Middle frontal gyrus (tissue), 1 donor: Measurements from ENCODE around the gene CCM2.
"Not testable (repeated sequence)": the region's sequence is repeated elsewhere in the genome, so short reads cannot be mapped to it uniquely, and the experiment has no call there.

Source experiments
- DNase-seq: peaks from one replicate; pipeline ENCODE4 v3.0.0-alpha.2; 2015; ENCODE audit warnings: low spot score; ENCODE audit errors: extremely low spot score

The CCM2 gene

DNA sequence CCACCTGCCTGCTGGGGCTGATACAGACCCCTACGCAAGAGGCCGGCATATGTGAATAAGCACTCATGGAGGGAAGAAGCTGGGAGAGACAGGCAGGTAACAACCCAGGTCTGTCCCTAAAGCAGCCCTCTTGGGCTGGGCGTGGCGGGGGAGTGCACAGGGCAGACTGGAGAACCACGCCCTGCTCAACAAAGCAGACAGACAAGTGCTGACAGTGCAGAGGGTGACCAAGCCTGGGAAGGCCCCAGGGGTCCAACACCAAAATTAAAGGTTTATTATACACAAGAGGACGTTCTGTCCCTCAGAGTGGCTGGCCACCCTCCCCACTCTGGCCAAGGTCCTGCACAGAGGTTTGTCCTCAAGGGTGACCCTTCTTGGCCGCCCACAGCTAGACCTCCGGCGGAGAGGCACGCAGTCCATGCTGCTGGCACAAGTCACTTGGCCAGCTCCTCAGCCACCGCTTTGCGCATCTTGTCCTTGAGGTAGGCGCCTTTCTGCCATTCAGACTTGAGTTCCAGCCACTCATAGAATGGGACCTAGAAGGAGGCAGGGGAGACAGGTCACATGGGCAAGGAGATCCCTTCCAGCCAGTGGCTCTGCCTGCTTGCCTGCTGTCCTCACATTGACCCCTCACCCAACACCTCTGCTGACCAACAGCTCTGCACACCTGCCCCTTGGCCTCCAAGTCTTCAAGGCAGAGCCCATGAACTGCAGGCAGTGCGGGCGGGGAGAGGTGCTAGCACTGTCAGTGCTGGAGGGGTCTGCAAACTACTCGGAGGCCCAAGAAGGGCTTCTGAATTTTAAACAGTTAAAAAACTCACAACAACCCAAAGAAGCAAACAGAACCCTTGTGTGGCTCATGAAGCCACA lies 100.1 kb downstream of the CCM2 start:
- no peak for DNase-seq

- no peak for DNase-seq
Observed at GRCh38 chr7:45100761-45101480, 100.9 kb downstream of the CCM2 start.

- DNase-seq, result no peak
Observed at GRCh38 chr7:45101748-45102147, 101.7 kb downstream of the CCM2 start.

- no peak for DNase-seq
Observed at GRCh38 chr7:45102785-45103712, 103.0 kb downstream of the CCM2 start.

DNA sequence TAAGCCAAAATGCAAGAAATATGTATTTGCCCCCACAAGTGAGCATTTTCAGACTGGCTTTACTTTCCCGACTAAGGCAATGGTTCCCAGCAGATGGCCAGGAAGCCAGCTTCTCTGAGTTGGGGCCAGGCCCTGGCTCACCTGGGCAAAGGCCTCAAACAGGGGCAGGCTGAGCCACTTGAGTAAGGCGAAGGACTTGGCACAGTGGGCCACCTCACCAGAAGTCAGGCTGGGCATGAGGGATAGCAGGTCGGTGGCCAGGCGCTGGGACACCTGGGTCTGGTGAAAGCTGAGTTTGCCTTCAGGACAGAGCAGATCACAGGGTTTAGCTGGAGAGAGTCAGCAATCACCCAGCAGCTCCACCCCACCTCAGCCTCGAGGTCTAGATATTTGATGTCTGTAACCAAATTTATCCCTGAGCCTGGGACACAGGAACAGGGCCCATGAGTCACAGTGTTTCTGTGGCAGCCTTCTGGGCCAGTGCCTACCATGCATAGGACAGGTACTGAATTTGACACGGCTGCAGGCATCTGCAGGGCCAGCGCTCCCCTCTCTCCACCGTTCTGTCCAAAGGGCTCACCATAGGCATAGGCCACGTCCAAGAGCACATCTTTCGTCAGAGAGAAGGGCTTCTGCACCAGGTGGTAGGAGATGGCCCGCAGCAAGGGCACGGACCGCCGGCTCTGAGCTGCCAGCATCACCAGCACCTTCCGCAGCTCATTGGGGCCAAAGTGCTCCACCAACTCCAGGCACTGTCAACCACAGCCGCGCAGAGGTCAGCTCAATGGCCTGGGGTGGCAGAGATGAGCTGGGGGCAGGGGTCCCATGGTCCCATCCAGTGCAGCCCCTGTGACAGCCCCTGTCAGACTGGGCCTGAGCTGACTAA lies 104.2 kb downstream of the CCM2 start:
- DNase-seq, result no peak

DNA sequence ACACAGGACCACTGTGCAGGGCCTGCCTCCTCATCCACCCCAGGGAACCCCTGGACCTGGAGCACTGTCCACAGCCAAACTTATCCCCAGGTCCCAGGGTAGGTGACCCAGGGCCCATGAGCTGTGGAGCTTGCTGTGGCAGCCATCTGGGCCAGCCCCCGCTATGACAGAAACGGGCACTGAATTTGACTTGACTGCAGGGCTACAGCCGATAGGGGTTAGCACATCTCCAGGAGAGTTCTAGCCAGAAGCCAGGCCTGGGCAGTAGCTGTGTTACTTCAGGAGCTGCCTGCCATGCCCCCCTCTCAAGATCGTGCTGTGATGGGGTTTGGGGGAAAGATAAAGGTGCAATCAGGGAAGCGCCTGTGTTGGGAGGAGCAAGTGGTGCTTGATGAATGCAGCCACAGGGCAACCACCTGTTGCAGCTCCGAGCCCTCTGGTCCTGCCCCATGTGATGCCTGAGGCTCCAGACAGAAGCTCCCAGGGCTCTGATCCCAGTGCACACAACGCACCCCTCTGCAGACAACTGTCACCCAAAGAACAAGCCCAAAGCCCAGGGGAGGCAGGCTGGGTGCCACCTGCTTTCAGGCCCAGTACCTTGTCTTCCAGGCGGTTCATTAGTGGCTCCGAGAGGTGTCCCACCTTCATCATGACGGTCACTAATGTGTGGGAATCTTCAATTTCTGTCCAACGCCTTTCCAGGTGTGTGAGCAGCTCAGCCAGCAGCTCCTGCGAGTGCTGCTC lies 105.0 kb downstream of the CCM2 start:
- DNase-seq, result no peak

- no peak for DNase-seq
Observed at GRCh38 chr7:45105588-45106188, 105.7 kb downstream of the CCM2 start.

GRCh38 chr7:45106820-45107219 lies 106.8 kb downstream of the CCM2 start:
- no peak for DNase-seq

DNA sequence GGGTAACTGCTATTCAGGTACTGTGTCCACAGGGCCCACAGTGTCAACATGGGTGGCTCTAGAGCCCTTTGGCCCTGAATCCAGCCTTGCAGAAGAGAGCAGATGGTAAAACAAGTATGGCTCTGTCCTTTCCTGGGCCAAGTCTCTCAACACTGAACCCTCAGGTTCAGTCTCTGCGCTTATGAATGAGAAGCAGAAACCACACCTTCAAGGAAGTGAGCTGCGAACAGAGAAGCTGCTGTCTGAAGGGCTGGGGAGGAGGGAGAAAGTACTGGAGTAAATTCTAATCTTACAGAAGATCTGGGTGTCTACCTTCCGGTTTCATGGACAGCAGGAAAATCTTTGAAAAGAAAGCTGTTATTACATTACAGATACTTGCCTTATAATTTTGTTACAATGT lies 107.4 kb downstream of the CCM2 start:
- DNase-seq, result no peak

- DNase-seq, result no peak
Observed at GRCh38 chr7:45108863-45109262, 108.9 kb downstream of the CCM2 start.

DNA sequence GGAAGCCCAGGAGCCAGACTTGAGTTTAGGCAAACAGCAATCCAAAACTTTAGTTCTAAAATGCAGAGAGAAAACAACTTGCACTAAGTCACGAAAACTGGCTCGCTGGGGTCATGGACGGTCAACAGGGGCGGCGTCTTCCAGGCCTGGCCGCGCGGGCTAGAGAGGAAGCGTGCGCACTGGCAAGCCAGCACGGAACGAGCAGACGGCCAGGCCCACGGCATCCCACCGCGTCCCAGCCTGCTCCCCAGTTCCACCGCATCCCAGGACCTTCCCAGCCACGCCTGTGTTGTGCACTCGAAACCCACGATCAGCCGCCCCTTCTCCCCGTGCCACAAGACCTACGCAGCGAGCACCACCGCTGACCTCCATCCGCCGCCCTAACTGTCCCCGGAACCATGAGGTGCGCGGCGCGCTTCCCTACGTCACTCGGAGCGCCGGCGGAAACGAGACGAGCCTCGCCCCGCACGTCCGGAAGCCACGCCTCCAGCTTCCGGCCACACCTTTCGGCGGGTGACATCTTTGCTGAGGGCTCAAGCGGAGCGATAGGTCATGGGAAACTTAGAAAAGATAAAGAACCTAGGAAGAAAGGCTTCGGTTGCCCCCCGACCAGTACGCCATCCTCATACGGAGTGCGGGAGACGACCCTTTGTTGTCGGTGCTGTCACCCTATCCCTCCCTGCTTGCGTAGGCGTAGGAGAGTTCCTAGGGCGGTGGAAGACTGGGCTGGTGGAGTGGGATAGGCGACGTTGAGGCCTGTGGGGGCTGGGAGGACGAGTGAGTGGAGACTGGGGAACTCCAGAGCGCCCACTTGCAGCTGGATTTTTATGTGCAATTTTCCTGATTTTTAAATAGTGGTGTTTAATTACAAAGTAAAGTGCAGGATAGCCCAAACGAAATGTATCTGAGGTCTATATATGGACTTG lies 111.6 kb downstream of the CCM2 start, which contains the start of gene TBRG4:
Gene TBRG4, minus strand, starts transcription at position 400 of the 926 bp plus-strand sequence. CDS start 2,460 bp downstream, outside the sequence.
- DNase-seq, result peak; percentile 96

GRCh38 chr7:45112648-45113047 lies 112.6 kb downstream of the CCM2 start:
- no peak for DNase-seq

- DNase-seq, result not testable (repeated sequence)
Observed at GRCh38 chr7:45114257-45114656, 114.3 kb downstream of the CCM2 start.

DNA sequence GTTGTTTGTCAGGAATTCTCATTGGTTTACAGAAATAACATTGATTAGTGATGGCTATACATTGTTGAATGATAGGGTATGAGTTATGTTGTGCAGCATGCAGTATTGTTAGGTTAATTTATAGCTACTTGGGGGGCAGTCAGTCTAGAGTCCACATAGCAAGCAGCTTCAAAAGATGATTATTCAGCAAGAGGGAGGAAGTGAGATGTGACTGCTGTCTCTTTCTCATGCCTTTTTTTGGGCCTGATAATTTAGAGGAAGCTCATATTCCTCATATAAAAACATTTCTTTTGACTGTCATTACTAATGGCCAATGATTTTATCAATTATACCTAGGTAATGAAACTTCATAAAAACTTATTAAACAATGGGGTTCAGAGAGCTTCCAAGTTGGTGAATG lies 114.9 kb downstream of the CCM2 start:
- DNase-seq, result no peak

- DNase-seq, result no peak
Observed at GRCh38 chr7:45116048-45116447, 116.0 kb downstream of the CCM2 start.

DNA sequence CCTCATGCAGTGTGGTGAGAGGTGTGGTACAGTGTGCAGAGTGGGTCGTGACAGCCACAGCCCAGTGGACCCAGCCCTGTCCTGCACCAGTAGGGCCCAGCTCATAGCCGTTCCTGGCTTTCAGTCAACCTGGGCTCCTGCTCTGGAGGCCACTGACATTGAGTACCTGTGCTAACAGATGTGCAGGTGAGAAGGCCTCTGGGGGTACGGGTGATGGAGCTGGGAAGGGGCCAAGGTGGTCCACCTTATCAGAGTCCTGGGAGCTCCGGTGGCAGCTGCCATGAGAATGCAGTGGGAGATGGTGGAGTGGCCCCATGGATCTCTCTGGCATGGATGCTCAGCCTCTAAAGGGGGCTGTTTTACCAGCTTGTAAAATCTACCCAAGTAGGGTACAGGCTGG lies 117.6 kb downstream of the CCM2 start:
- no peak for DNase-seq

DNA sequence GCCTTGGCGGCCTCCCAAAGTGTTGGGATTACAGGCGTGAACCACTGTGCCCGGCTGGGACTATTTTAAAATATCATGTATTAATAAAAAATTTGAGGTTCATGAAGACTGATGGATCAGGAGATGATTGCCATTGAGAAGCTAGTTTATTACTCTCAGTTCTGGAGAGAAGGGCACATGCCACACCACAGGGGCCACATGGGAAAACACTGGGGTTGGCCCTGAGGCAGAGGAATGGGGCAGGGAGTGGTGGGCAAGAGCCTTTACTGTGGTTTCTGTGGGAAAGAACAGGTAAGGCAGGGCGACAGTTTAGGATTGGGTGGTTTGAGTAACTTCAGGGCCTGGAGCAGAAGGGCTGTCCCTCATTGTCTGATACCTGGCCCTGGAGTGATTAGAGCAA lies 118.3 kb downstream of the CCM2 start:
- no peak for DNase-seq

DNA sequence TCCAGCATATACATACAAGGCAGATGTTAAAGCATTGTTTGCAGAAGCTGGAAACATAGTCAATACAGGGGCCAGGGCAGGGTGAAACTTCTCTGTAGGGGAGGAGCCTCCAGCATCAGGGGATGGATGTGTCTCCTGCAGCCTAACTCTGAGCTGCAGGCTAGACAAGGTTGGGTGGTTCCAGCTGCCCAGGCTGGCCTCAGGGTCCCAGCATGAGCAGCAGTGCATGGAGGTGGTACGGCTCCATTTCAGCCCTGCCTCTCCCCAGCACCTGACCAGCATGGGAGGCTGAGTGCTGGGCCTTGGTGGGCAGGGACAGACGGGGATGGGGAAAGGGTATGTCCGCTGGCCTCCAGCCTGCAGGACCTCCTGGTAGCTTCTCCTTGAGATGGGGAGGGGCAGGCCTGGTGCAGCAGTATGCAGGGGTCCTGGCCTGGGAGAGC lies 118.9 kb downstream of the CCM2 start:
- DNase-seq, result no peak
